ENCODE data around the gene TNFRSF11A.

GRCh38 chr18:62388855-62389760, 64.0 kb downstream of the TNFRSF11A start:
- TF ChIP-seq CTCF (conservative IDR thresholded peaks at IDR 0.05) (no peak), EZH2 (IDR thresholded peaks at IDR 0.05; ENCODE audit: low read depth) (no peak)
